Panc1 (cell line): ENCODE measurements around the gene GSG1L. TPM values are rescaled to one million over a fixed set of nuclear protein-coding genes. Genes with fewer than 3 reads are reported as not detected.

Source experiments
- ATAC-seq: fragments of 200-7000 bp; cut with Tn5 transposase; 2 replicates; pipeline ENCODE4 v1.9.1; 2020; ENCODE audit warnings: mild to moderate bottlenecking, moderate library complexity
- BruUV-seq: library from RNA; stranded (reverse); fragments of 400-500 nt; replicated peaks from 2 replicates; lab custom pipeline; 2021; lab: Mats Ljungman, UMichigan
- CTCF ChIA-PET: fragments of 300-600 bp; sonication (Branson Sonifier 250); formaldehyde crosslinking; loops from one replicate; lab custom pipeline; 2022; ENCODE audit warnings: antibody characterized with exemption; lab: Charles Lee
- POLR2A ChIA-PET: fragments of 300-600 bp; sonication (Branson Sonifier 250); formaldehyde crosslinking; loops from one replicate; lab custom pipeline; 2022; ENCODE audit warnings: antibody characterized with exemption; lab: Charles Lee
- DNase-seq: peaks from one replicate; pipeline ENCODE4 v3.0.0-alpha.2; 2010; ENCODE audit warnings: low read depth, low spot score
- H3K27ac ChIP-seq: 2 replicates; pipeline ENCODE4 v1.5.1; 2011; ENCODE audit warnings: mild to moderate bottlenecking, low read length, inconsistent platforms
- H3K27me3 ChIP-seq: fragments of 200-500 bp; sonication (Bioruptor generic); 2 replicates; pipeline ENCODE4 v1.6.0; 2014; ENCODE audit warnings: low read length, inconsistent platforms; ENCODE audit not compliant: control insufficient read depth, insufficient read depth
- H3K36me3 ChIP-seq: fragments of 200-500 bp; sonication (Bioruptor generic); 2 replicates; pipeline ENCODE4 v1.5.1; 2014; ENCODE audit warnings: inconsistent platforms, mild to moderate bottlenecking, low read length, moderate library complexity; ENCODE audit not compliant: control insufficient read depth, insufficient read depth
- H3K4me1 ChIP-seq: 2 replicates; pipeline ENCODE4 v1.5.1; 2011; ENCODE audit warnings: inconsistent platforms, mild to moderate bottlenecking, low read length, moderate library complexity; ENCODE audit not compliant: control insufficient read depth, insufficient read depth
- H3K4me3 ChIP-seq, 2 experiments: 2 replicates each; pipeline ENCODE4 v1.5.1; 2011 to 2012; ENCODE audit warnings: low read depth in 2 of 2, low read length in 2 of 2, mild to moderate bottlenecking in 2 of 2, inconsistent platforms in 1 of 2, moderate library complexity in 1 of 2
- H3K9me3 ChIP-seq: fragments of 200-500 bp; sonication (Bioruptor generic); 2 replicates; pipeline ENCODE4 v1.5.1; 2014; ENCODE audit warnings: low read depth, mild to moderate bottlenecking, inconsistent platforms, low read length, moderate library complexity; ENCODE audit not compliant: control insufficient read depth, insufficient read depth
- POLR2AphosphoS5 ChIP-seq: IDR thresholded peaks from 2 replicates; pipeline ENCODE4 v1.6.1; 2012; ENCODE audit warnings: mild to moderate bottlenecking, low read depth, low read length, moderate library complexity
- SIN3A ChIP-seq: IDR thresholded peaks from 2 replicates; pipeline ENCODE4 v1.6.1; 2012; ENCODE audit warnings: low read depth, mild to moderate bottlenecking, low read length, moderate library complexity, borderline replicate concordance; ENCODE audit not compliant: insufficient read depth
- TCF7L2 ChIP-seq: IDR thresholded peaks from 2 replicates; pipeline ENCODE4 v1.6.1; 2011; ENCODE audit warnings: mild to moderate bottlenecking, low read depth, low read length, inconsistent platforms
- in situ Hi-C: cut with HindIII; loops from 2 replicates; pipeline ENCODE4 v1.10.0; 2016; ENCODE audit warnings: low sequenced_read_pairs, low pct_unique_long_range_greater_than_20kb
- intact Hi-C: fragments of 100-400 bp; cut with micrococcal nuclease; formaldehyde crosslinking; loops from one replicate; pipeline ENCODE4 v1.10.0; 2022; ENCODE audit not compliant: unreplicated experiment
- total RNA-seq: library from RNA; stranded (reverse); gene quantifications from one replicate; pipeline ENCODE4 v1.2.1, GENCODE V29; 2021; ENCODE audit not compliant: unreplicated experiment
- TF ChIP-seq, protein P1 (sequence below): fragments of 450-650 bp; IDR thresholded peaks from 2 replicates; pipeline ENCODE4 v1.5.1; 2017; ENCODE audit warnings: mild to moderate bottlenecking
- TF ChIP-seq, protein P2 (sequence below), 2 experiments: IDR thresholded peaks; 2 replicates each; pipeline ENCODE4 v1.6.1; 2011 to 2012; ENCODE audit warnings: low read depth in 2 of 2, control low read depth in 1 of 2, low read length in 1 of 2, mild to moderate bottlenecking in 1 of 2, moderate library complexity in 1 of 2; ENCODE audit not compliant: insufficient read depth in 1 of 2

GSG1L gene
- total RNA-seq, 1 experiment from 2014 or later = 0.08 TPM

DNA sequence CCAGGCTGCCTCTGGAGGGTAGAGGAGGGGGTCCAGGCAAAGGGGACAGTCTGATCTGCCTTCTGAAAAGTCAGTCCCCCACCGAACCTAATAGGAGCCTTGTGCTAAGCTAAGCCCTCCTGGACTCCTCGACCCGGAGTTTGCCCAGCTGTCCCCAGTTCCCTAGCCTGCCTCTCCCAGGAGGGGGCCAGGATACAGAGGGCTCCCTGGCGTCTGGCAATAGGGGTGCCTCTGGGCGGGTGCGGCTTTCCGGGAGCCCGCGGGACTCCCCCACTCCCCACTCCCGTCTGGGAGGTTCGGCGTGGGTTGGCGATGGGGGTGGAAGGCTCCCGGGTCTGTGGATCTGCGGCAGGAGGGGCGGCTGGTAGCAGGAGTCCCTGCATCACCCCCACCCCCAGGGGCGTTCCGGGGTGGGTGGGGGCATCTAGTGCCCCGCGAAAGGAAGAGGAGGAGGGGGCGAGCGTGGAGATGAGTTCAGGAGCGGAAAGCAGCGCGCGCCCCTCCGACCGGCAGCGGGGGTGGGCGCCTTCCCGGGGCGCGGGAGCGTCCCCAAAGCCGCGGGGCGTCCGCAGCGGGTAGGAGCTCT, 1.2 kb downstream of the GSG1L start:
- Histone ChIP-seq H3K9me3 (no peaks in the 10 kb centered on the region), H3K36me3 (no peaks in the 10 kb centered on the region), H3K4me3 (no peak overlapping the region), H3K27me3 (peaks cover 25% of the 10 kb centered on the region), H3K27ac (no peak overlapping the region), H3K4me1 (no peaks in the 10 kb centered on the region)
- TF ChIP-seq, protein P1, sequence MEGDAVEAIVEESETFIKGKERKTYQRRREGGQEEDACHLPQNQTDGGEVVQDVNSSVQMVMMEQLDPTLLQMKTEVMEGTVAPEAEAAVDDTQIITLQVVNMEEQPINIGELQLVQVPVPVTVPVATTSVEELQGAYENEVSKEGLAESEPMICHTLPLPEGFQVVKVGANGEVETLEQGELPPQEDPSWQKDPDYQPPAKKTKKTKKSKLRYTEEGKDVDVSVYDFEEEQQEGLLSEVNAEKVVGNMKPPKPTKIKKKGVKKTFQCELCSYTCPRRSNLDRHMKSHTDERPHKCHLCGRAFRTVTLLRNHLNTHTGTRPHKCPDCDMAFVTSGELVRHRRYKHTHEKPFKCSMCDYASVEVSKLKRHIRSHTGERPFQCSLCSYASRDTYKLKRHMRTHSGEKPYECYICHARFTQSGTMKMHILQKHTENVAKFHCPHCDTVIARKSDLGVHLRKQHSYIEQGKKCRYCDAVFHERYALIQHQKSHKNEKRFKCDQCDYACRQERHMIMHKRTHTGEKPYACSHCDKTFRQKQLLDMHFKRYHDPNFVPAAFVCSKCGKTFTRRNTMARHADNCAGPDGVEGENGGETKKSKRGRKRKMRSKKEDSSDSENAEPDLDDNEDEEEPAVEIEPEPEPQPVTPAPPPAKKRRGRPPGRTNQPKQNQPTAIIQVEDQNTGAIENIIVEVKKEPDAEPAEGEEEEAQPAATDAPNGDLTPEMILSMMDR = no peak
- TF ChIP-seq, protein P2, sequence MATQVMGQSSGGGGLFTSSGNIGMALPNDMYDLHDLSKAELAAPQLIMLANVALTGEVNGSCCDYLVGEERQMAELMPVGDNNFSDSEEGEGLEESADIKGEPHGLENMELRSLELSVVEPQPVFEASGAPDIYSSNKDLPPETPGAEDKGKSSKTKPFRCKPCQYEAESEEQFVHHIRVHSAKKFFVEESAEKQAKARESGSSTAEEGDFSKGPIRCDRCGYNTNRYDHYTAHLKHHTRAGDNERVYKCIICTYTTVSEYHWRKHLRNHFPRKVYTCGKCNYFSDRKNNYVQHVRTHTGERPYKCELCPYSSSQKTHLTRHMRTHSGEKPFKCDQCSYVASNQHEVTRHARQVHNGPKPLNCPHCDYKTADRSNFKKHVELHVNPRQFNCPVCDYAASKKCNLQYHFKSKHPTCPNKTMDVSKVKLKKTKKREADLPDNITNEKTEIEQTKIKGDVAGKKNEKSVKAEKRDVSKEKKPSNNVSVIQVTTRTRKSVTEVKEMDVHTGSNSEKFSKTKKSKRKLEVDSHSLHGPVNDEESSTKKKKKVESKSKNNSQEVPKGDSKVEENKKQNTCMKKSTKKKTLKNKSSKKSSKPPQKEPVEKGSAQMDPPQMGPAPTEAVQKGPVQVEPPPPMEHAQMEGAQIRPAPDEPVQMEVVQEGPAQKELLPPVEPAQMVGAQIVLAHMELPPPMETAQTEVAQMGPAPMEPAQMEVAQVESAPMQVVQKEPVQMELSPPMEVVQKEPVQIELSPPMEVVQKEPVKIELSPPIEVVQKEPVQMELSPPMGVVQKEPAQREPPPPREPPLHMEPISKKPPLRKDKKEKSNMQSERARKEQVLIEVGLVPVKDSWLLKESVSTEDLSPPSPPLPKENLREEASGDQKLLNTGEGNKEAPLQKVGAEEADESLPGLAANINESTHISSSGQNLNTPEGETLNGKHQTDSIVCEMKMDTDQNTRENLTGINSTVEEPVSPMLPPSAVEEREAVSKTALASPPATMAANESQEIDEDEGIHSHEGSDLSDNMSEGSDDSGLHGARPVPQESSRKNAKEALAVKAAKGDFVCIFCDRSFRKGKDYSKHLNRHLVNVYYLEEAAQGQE (IDR thresholded peaks at IDR 0.05; ENCODE audit: insufficient read depth in 1 of 2, low read depth in 2 of 2, low read length in 1 of 2) = no peak
- intact Hi-C loops = loop anchor here (5.0 kb wide), 1 partner anchor 285 kb away; no protein-coding TSS in a partner anchor
- ATAC-seq (no peak), DNase-seq (no peak)
- in situ Hi-C loops = no loop called here
- no TSS peak for BruUV-seq
- ChIA-PET POLR2A (no interaction called here), CTCF (no interaction called here)

DNA sequence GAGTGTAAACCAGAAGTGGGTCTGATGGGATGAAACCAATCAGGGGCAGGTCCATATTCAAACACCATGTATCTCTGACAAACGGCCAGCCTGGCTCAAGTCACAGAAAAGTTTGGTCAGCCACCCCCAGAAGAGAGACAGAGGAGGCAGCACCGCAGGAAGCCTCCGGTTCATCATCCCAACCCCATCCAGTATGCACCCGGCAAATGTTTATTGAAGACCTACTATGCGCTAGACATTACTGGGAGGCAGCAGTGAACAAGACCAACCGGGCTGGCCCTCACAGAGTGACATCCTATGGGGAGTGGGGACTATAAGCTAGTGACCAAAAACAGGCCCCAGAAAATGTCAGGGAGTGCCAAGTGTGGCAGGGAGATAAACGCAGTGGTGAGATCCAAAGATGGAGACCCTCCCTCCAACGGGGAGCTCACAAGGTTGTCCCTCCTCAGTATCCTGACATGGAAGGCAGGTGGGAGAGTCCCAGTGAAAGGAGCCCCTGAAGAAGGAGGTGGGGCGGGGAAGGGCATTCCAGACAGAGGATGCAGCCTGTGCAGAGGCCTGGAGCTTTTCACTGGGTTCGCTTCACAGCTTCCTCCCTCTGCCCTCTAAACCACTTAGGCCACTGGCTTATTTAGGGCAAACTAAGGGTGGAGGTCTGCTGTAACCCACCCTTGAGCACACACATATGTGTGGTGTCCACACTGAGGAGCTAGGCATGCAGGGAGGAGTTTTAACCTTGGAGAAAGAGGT, 2.0 kb downstream of the GSG1L start:
- CTCF ChIA-PET = interaction anchor here (0.6 kb wide), 1 partner anchor 27 kb away, joined by 6 read pairs; no protein-coding TSS in a partner anchor
- no peak overlapping the region for H3K27ac ChIP-seq
- POLR2A ChIA-PET = no interaction called here
- peaks cover 25% of the 10 kb centered on the region for H3K27me3 ChIP-seq
- no peaks in the 10 kb centered on the region for H3K36me3 ChIP-seq
- no peaks in the 10 kb centered on the region for H3K9me3 ChIP-seq
- in situ Hi-C loops (no loop called here), intact Hi-C loops (loop anchor here (5.0 kb wide), 1 partner anchor 284 kb away; no protein-coding TSS in a partner anchor)
- no peak for ATAC-seq
- DNase-seq = no peak
- H3K4me1 ChIP-seq = no peaks in the 10 kb centered on the region
- TF ChIP-seq TCF7L2 (no peak), SIN3A (no peak), POLR2AphosphoS5 (no peak)
- TF ChIP-seq, protein P2 (IDR thresholded peaks at IDR 0.05; ENCODE audit: insufficient read depth in 1 of 2, low read depth in 2 of 2, low read length in 1 of 2) = no peak
- TF ChIP-seq, protein P1 = no peak
- no peak overlapping the region for H3K4me3 ChIP-seq
- no TSS peak for BruUV-seq
